Stimulated activated CD8-positive, alpha-beta memory T cell treated with anti-CD3 and anti-CD28 coated beads, Interleukin-2, amount 100 ng/mL, for 48 hours (primary cell): ENCODE data around the gene TMEM174.

ENCODE experiments used
- DNase-seq, 2 donors: peaks; one replicate each; pipeline ENCODE4 v3.0.0-alpha.2; 2020; ENCODE audit warnings: low read depth in 2 of 2

The TMEM174 gene

DNA sequence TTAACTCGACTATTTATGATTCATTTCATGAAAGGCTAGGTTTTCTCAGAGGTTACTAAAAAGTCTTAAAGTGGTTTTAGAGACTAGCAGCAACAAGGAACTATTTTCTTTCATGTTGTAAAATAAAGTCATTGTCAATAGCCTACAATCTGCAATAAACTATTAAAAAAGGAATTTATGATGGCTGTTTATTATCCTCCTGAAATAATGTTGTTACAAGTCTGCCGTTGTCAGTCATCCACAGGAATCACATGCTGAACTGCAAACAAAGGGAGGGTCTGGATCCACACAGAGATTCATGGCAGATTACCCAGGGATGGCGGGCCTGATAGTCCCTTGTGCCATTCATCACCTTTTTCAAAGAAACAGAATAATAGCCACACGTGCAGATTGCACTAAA lies 49.2 kb downstream of the TMEM174 start:
- DNase-seq = no peak
